Keratinocyte (primary cell): Measurements from ENCODE around the gene ZNF488.

Source experiments
- CTCF ChIP-seq, 3 experiments: IDR thresholded peaks in 1 of 3; conservative IDR thresholded peaks in 1 of 3; optimal IDR thresholded peaks in 1 of 3; 2 replicates in 2 of 3; 3 replicates in 1 of 3; pipeline versions ENCODE3 to v1.5.1; 2011; ENCODE audit warnings: low read length in 3 of 3, mild to moderate bottlenecking in 3 of 3, moderate library complexity in 2 of 3, control low read depth in 1 of 3, inconsistent platforms in 1 of 3; ENCODE audit not compliant: insufficient read depth in 2 of 3; ENCODE audit errors: extremely low read depth in 1 of 3
- EZH2 ChIP-seq: IDR thresholded peaks from one replicate; pipeline ENCODE4 v1.6.1; 2012; ENCODE audit warnings: inconsistent platforms, mild to moderate bottlenecking, low read length, moderate library complexity

GRCh38 chr10:47317251-47317650 is 66.8 kb downstream of the ZNF488 start:
- TF ChIP-seq CTCF (optimal IDR thresholded peaks at IDR 0.05 in 1 of 3, IDR thresholded peaks at IDR 0.05 in 1 of 3, conservative IDR thresholded peaks at IDR 0.05 in 1 of 3; ENCODE audit: extremely low read depth in 1 of 3, insufficient read depth in 2 of 3, low read length in 3 of 3) = no peak
- TF ChIP-seq EZH2 = no peak
